Cardiac ventricle fibroblast (primary cell): Measurements from ENCODE around the gene RAI14. TPM values are rescaled to one million over a fixed set of nuclear protein-coding genes. Genes with fewer than 3 reads are reported as not detected.

Source experiments
- total RNA-seq: library from RNA; depleted of rRNA; stranded (reverse); fragments of >200 nt; gene quantifications from 2 replicates; pipeline ENCODE4 v1.2.3, GENCODE V29; 2015

The RAI14 gene
- 24.1 and 27.6 TPM in 2 replicates for total RNA-seq

GRCh38 chr5:34656001-34656699 lies at the start of gene RAI14:
Gene RAI14 (plus strand): TSS chr5:34656328. CDS start chr5:34686920, 30,592 bp downstream.

GRCh38 chr5:34838785-34839714 lies 182.9 kb downstream of the RAI14 start, which contains the start of gene TTC23L:
Gene TTC23L (plus strand): TSS chr5:34839164. CDS start chr5:34840672, 1,508 bp downstream.

Other genes starting within 250 kb of the RAI14 start
- gene TTC23L, start 182.8 kb downstream of the RAI14 start, total RNA-seq = 0.19 TPM in 1 of 2 replicates, not detected in the other